ENCODE measurements around the gene IER3. TPM values are rescaled to one million over a fixed set of nuclear protein-coding genes. Genes with fewer than 3 reads are reported as not detected.

Gene IER3
- total and polyA plus RNA-seq, 9 of the 15 experiments (the other 6 are each of a cell fraction or from before 2014, with no cell fraction given) = 1.5 to 30.0 (median 11.5) TPM

GRCh38 chr6:30763618-30764489 lies 19.5 kb upstream of the IER3 start (continued):
- no peak for TF ChIP-seq NR2C2 (CRISPR knock-in tag; IDR thresholded peaks at IDR 0.05)
- peak; percentile 48; the same call in 1 of the 2 replicates for TF ChIP-seq NR2C2 (tag; IDR thresholded peaks at IDR 0.05)
- TF ChIP-seq HDAC1 (IDR thresholded peaks at IDR 0.05) = peak in 1 of 2 experiments; percentile 24; a peak in 1 of 4 replicates
- peak; percentile 16; the same call in 1 of the 2 replicates for TF ChIP-seq REST (IDR thresholded peaks at IDR 0.05; ENCODE audit: borderline replicate concordance)
- no peak for TF ChIP-seq REST (CRISPR knock-in tag; IDR thresholded peaks at IDR 0.05; ENCODE audit: low read depth)
- 0 out of 2 replicates have a peak, but pooled peaks have one; percentile 13 for TF ChIP-seq PKNOX1 (IDR thresholded peaks at IDR 0.05)
- TF ChIP-seq, protein P1, sequence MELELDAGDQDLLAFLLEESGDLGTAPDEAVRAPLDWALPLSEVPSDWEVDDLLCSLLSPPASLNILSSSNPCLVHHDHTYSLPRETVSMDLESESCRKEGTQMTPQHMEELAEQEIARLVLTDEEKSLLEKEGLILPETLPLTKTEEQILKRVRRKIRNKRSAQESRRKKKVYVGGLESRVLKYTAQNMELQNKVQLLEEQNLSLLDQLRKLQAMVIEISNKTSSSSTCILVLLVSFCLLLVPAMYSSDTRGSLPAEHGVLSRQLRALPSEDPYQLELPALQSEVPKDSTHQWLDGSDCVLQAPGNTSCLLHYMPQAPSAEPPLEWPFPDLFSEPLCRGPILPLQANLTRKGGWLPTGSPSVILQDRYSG (tag; conservative IDR thresholded peaks at IDR 0.05; ENCODE audit: low read depth) = no peak
- peak; percentile 71; the same call in 1 of the 2 replicates for TF ChIP-seq ZEB2 (IDR thresholded peaks at IDR 0.05)
- TF ChIP-seq RAD21 (CRISPR knock-in tag; conservative IDR thresholded peaks at IDR 0.05 in 1 of 2, IDR thresholded peaks at IDR 0.05 in 1 of 2) = peak; percentile 47 to 59
- TF ChIP-seq, protein P2, sequence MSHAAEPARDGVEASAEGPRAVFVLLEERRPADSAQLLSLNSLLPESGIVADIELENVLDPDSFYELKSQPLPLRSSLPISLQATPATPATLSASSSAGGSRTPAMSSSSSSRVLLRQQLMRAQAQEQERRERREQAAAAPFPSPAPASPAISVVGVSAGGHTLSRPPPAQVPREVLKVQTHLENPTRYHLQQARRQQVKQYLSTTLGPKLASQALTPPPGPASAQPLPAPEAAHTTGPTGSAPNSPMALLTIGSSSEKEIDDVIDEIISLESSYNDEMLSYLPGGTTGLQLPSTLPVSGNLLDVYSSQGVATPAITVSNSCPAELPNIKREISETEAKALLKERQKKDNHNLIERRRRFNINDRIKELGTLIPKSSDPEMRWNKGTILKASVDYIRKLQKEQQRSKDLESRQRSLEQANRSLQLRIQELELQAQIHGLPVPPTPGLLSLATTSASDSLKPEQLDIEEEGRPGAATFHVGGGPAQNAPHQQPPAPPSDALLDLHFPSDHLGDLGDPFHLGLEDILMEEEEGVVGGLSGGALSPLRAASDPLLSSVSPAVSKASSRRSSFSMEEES (CRISPR knock-in tag; IDR thresholded peaks at IDR 0.05) = no peak
- peak; percentile 43; the same call in 1 of the 2 replicates for TF ChIP-seq PTTG1 (tag; IDR thresholded peaks at IDR 0.05; ENCODE audit: low read depth)
- TF ChIP-seq ZNF507 (tag; conservative IDR thresholded peaks at IDR 0.05) = no peak
- peak; percentile 73 for TF ChIP-seq TEAD4 (IDR thresholded peaks at IDR 0.05; ENCODE audit: low read length)
- TF ChIP-seq TEAD4 (CRISPR knock-in tag; IDR thresholded peaks at IDR 0.05; ENCODE audit: borderline replicate concordance) = no peak
